HG03442 (cell line): ENCODE results near the gene PTGER1.
"Not testable (repeated sequence)": the region's sequence is repeated elsewhere in the genome, so short reads cannot be mapped to it uniquely, and the experiment has no call there.

ENCODE experiments used
- ATAC-seq: cut with Tn5 transposase; IDR thresholded peaks from one replicate; pipeline ENCODE4 v1.9.1; 2021; ENCODE audit warnings: mild to moderate bottlenecking, moderate library complexity; ENCODE audit not compliant: unreplicated experiment

The PTGER1 gene

DNA sequence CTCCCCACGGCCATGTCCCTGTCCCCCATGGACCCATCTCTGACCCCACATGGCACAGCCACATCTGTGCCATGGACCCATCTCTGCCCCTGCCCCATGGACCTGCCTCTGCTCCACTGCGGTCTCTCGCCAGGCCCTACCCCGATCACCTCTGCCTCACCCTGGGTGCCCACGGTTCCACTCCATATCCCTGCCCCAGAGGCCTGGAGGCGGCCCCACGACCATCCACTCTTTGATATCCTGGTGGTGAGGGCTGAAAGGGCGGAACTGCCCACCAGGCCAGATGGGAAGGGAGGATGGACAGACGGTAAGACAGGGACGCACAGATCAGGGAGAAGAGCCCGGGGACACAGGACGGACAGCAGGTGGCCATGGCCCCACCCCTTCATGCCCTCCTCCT is 327 bp downstream of the PTGER1 start:
- ATAC-seq: no peak

GRCh38 chr19:14473978-14474578 is 1.1 kb downstream of the PTGER1 start:
- ATAC-seq: no peak

DNA sequence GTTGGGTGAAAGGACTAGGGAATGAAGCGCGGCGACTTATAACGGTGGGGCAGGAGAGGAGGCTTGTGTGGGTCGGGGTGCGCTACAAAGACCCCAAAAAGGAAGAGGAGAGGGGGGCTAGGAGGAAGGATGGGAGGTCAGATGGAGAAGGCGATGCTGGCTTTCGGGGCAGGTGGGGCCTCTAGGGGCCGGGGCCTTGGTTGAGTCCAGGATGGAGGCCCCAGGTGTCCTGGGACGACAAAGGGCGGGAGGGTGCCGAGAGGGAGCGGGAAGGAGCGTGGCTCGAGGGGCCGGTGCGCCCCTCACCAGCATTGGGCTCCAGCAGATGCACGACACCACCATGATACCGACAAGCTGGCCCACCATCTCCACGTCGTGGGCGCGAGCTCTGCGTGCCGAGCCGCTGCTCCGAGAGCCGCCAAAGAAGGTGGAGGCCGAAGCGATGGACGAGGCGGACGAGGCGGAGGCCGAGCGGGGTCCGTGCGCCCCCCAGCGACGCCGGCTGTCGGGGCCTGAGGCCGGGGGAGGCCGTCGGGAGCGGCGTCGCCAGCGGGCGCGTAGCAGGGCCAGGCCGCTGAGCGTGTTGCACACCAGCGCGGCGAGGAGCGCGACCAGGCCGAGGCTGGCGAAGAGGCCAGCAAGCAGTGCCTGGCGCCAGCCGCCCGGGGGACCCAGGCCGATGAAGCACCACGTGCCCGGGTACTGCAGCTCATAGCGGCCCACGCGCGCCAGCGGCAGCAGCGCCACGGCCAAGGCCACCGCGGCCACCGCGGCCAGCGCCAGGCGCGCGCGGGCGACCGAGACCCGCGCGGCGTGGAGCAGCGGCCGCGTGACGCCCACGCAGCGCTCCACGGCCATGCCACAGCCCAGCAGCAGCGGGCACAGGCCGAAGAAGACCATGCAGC is 1.8 kb downstream of the PTGER1 start:
- no peak for ATAC-seq

DNA sequence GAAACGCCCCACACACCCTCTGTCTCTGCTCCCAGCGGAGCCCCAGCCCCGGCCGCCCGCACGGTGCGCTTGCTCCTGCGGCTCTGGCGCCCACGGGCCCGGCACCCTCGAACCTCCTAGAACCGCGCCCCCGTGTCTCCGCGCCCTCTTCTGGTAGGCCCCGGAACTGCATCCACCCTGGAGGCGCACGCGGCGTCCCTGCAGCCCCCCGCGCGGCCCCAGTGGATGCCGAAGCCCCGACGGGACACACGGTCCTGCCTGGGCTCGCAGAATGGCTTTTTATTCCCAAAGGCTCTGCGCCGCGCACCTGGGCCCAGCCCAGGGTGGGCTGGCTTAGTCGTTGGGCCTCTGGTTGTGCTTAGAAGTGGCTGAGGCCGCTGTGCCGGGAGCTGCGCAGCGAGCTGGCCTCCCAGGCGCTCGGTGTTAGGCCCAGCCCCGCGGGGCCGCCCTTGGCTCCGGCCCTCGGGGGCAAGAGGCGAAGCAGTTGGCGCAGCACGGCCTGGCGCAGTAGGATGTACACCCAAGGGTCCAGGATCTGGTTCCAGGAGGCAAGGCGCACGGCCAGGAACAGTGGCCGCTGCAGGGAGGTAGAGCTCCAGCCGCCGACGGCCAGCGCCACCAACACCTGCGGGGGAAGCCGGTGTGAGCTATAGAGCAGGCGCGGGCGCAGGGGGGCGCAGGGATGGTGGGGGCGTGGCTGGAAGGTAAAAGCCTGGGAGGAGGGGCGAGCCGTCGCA is 2.8 kb downstream of the PTGER1 start:
- ATAC-seq: peak; percentile 53

- no peak for ATAC-seq
Measured at GRCh38 chr19:14471436-14472187, 3.5 kb downstream of the PTGER1 start.

GRCh38 chr19:14470031-14470876 is 4.9 kb downstream of the PTGER1 start:
- no peak for ATAC-seq

DNA sequence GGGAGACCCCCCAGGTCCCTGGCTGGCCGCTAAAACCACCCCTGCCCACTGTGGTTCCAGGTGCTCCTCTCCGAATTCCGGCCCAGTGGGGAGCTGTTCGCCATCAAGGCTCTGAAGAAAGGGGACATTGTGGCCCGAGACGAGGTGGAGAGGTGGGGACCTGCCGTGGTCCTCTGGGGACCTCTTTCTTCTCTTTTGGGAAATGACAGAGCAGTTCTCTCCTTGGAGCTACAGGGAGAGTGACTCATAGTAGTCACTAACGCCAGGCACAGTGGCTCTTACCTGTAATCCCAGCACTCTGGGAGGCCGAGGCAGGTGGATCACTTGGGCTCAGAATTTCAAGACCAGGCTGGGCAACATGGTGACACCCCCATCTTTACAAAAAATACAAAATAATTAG is 7.3 kb downstream of the PTGER1 start:
- no peak for ATAC-seq

- ATAC-seq: no peak
Measured at GRCh38 chr19:14467391-14467790, 7.8 kb downstream of the PTGER1 start.

DNA sequence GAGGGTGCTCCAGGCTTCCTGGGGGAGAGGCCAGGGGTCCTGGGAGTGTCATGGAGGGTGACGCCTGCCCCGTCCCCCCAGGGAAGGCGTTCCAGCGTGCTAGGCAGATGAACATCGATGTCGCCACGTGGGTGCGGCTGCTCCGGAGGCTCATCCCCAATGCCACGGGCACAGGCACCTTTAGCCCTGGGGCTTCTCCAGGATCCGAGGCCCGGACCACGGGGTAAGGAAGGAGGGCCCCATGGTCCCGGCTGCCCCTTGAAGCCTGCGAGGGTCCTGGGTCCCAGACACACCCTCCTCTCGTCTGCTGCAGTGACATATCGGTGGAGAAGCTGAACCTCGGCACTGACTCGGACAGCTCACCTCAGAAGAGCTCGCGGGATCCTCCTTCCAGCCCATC is 11.4 kb downstream of the PTGER1 start:
- ATAC-seq: no peak

- not testable (repeated sequence) for ATAC-seq
Measured at GRCh38 chr19:14462401-14462800, 12.8 kb downstream of the PTGER1 start.

- no peak for ATAC-seq
Measured at GRCh38 chr19:14460935-14461334, 14.2 kb downstream of the PTGER1 start.

GRCh38 chr19:14459703-14460102 is 15.5 kb downstream of the PTGER1 start:
- no peak for ATAC-seq

- not testable (repeated sequence) for ATAC-seq
Measured at GRCh38 chr19:14452303-14452702, 22.9 kb downstream of the PTGER1 start.

GRCh38 chr19:14450876-14451275 is 24.3 kb downstream of the PTGER1 start:
- no peak for ATAC-seq

- no peak for ATAC-seq
Measured at GRCh38 chr19:14450168-14450874, 24.8 kb downstream of the PTGER1 start.

DNA sequence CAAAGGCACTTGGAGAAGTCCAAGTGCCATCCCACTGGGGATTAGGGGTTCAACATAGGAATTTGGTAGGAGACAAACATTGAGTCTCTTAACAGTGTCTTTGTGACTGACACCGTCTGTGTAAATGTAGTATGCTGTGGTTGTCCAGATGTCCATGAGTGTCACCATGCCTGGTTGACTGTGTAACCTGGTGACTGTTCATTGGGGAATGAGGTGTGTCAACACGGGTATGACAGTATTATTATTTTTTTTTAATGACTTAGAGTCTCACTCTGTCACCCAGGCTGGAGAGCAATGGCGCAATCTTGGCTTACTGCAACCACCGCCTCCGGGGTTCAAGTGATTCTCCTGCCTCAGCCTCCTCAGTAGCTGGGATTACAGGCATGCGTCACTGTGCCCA is 25.8 kb downstream of the PTGER1 start:
- no peak for ATAC-seq

DNA sequence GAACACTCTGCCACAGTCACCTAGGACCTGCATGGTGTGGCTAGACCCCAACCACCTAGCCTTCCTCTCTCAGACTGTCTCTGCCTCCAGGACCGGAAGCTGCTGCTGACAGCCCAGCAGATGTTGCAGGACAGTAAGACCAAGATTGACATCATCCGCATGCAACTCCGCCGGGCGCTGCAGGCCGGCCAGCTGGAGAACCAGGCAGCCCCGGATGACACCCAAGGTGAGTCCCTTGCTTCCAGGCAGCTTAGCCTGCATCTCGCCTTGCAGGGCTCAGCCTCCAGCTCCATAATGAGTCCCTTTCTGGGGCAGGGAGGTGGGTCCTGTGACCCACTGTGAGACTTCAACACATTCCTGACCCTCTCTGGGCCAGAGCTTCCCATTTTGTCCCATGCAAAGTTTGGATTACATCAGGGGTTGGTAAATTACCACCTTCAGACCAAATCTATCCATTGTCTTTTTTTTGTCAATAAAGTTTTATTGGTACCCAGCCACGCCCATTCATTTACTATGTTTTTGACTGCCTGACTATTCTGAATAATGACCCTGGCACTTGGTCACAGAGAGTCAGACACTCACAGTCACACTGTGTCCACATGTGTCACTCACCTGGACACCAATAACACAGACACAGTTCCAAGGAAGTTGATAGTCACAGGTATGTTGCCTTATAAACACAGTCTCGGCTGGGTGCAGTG is 28.7 kb downstream of the PTGER1 start:
- ATAC-seq: no peak

DNA sequence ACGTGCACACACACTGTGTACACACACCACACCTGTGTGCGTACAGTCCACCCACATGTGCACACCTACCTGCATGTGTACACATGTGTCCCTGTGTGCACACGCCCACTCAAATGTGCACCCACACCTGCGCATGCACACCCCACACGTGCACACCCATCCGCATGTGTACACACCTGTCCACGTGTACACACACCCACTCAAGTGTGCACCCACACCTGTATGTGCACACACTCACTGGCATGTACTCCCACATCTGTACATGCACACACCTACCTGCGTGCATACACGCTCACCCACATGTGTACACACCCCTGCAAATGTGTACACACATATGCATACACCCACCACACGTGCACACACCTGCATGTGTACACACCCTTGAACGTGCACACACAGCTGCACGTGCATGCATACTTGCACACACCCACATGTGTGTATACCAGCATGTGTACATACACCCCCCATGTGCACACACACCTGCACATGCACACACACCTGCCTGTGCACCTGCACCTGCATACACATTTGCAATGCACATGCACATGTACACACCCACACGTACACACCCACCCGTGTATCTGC is 31.4 kb downstream of the PTGER1 start:
- ATAC-seq: no peak
